ENCODE results near the gene NUP188. TPM values are rescaled to one million over a fixed set of nuclear protein-coding genes. Genes with fewer than 3 reads are reported as not detected.

NUP188 gene
- total RNA-seq, 6 experiments from 2014 or later: 42.1 to 58.2 (median 54.2) TPM

DNA sequence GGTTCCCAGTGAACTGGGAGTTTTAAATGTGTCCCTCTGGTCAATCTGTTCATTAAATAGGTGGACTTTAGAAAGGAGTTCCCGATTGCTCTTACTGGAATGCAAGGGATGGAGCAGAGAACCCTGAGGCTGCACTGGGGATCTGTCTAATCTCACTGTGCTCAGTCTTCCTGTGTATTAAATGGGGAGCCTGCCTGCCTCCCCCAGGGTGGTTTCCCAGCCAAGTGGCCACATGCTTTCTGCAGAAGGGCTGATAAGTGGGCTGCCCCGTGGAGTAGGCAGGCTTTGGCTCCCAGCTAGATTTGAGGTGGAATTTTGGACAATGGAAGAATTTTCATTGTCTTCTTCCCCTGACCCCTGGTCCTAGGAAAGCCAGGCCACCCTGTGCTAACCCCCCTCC is 40.8 kb upstream of the NUP188 start:
- no peak overlapping the region for H3K4me3 Mint-ChIP-seq
- DNase-seq: no peak
- peaks cover 30% of the 10 kb centered on the region for H3K36me3 Mint-ChIP-seq (ENCODE audit: low read depth)
- H3K27ac Mint-ChIP-seq: no peak overlapping the region
- H3K9me3 Mint-ChIP-seq: no peaks in the 10 kb centered on the region
- TF ChIP-seq, protein P1, sequence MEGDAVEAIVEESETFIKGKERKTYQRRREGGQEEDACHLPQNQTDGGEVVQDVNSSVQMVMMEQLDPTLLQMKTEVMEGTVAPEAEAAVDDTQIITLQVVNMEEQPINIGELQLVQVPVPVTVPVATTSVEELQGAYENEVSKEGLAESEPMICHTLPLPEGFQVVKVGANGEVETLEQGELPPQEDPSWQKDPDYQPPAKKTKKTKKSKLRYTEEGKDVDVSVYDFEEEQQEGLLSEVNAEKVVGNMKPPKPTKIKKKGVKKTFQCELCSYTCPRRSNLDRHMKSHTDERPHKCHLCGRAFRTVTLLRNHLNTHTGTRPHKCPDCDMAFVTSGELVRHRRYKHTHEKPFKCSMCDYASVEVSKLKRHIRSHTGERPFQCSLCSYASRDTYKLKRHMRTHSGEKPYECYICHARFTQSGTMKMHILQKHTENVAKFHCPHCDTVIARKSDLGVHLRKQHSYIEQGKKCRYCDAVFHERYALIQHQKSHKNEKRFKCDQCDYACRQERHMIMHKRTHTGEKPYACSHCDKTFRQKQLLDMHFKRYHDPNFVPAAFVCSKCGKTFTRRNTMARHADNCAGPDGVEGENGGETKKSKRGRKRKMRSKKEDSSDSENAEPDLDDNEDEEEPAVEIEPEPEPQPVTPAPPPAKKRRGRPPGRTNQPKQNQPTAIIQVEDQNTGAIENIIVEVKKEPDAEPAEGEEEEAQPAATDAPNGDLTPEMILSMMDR (IDR thresholded peaks at IDR 0.05): no peak
- H3K4me1 Mint-ChIP-seq (ENCODE audit: low read depth): peaks cover 34% of the 10 kb centered on the region
- peaks cover 7% of the 10 kb centered on the region; the same call in 1 of the 2 replicates for H3K27me3 Mint-ChIP-seq (ENCODE audit: insufficient read depth)

DNA sequence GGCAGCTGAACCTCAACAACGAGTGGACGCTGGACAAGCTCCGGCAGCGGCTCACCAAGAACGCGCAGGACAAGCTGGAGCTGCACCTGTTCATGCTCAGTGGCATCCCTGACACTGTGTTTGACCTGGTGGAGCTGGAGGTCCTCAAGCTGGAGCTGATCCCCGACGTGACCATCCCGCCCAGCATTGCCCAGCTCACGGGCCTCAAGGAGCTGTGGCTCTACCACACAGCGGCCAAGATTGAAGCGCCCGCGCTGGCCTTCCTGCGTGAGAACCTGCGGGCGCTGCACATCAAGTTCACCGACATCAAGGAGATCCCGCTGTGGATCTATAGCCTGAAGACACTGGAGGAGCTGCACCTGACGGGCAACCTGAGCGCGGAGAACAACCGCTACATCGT is 39.1 kb upstream of the NUP188 start:
- no peaks in the 10 kb centered on the region for H3K9me3 Mint-ChIP-seq
- peaks cover 38% of the 10 kb centered on the region for H3K36me3 Mint-ChIP-seq (ENCODE audit: low read depth)
- TF ChIP-seq, protein P1 (IDR thresholded peaks at IDR 0.05): no peak
- peaks cover 9% of the 10 kb centered on the region for H3K27me3 Mint-ChIP-seq (ENCODE audit: insufficient read depth)
- no peak for DNase-seq
- H3K27ac Mint-ChIP-seq: no peak overlapping the region
- H3K4me3 Mint-ChIP-seq: no peak overlapping the region
- peaks cover 41% of the 10 kb centered on the region for H3K4me1 Mint-ChIP-seq (ENCODE audit: low read depth)

DNA sequence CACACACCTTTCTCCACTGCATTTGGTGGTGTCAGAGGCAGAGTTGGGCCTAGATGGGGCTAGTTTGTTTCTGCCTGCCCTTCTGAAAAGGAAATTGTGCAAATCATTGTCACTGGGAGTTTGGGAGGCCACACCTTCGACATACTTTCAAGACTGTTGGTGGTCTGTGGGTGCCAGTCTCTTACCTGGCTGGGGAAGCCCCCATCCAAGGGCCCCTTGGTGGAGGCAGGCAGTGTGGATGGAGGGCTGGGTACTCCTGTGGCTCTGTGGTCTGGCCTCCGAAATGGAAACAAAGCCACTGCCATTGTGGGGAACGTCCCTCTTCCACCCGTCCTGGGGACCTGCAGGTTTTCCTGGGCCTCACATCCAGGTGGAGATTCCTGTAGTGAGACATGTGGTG is 37.6 kb upstream of the NUP188 start:
- no peak for DNase-seq
- no peak overlapping the region for H3K4me3 Mint-ChIP-seq

DNA sequence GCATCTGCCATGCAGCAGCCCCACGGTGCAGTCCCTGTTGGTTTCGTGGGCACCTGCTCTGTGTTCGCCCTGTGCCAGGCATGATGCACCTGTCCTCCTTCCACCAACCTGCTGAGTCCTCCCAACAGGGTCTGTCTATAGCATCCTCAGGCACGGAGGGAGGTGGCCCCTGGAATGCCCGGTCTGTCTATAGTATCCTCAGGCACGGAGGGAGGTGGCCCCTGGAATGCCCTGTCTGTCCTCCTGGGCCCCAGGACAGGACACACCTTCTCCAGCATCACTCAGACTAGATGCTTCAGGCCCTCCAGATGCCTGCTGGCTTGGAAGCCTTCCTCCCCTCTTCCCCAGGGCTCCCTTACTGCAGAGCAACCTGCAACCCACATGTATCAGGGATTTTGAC is 36.6 kb upstream of the NUP188 start:
- Mint-ChIP-seq H3K4me1 (ENCODE audit: low read depth) (peaks cover 40% of the 10 kb centered on the region), H3K36me3 (ENCODE audit: low read depth) (peaks cover 38% of the 10 kb centered on the region), H3K4me3 (peak overlapping the region; percentile 77), H3K27me3 (ENCODE audit: insufficient read depth) (peaks cover 6% of the 10 kb centered on the region), H3K9me3 (no peaks in the 10 kb centered on the region), H3K27ac (peak overlapping the region; percentile 95)
- TF ChIP-seq, protein P1 (IDR thresholded peaks at IDR 0.05): no peak
- no peak for DNase-seq

More for the DNA sequence above, 37.6 kb upstream of the NUP188 start:
- TF ChIP-seq, protein P1 (IDR thresholded peaks at IDR 0.05): no peak
- H3K36me3 Mint-ChIP-seq (ENCODE audit: low read depth): peaks cover 38% of the 10 kb centered on the region
- peaks cover 6% of the 10 kb centered on the region for H3K27me3 Mint-ChIP-seq (ENCODE audit: insufficient read depth)
- no peak overlapping the region for H3K27ac Mint-ChIP-seq
- H3K9me3 Mint-ChIP-seq: no peaks in the 10 kb centered on the region
- peaks cover 35% of the 10 kb centered on the region for H3K4me1 Mint-ChIP-seq (ENCODE audit: low read depth)

DNA sequence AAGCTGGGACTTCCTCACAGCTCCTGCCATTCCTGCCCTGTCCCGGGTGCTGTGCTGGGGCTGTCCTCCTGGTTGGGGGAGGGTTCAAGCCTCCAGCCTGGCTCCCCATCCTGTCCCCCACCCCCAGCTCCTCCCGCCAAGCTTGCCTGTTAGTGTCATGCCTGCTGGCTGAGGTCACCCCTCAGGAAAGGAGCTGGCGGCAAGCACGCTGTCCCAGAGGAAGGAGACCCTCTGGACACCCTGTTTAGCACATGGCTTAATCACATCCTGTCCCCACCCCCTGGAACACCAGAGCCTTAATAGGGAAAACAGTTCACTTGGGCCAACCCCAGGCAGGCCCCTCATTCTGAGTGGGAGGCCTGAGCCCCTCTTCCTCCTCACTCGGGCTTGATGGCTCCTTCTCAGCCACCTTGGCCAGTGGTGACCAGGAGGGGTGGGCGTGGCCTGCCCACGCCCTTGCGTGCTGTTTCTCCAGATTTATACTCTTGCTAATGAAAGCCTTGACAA is 35.9 kb upstream of the NUP188 start:
- Mint-ChIP-seq H3K27ac (peak overlapping the region; percentile 95), H3K36me3 (ENCODE audit: low read depth) (peaks cover 41% of the 10 kb centered on the region), H3K9me3 (no peaks in the 10 kb centered on the region), H3K4me1 (ENCODE audit: low read depth) (peaks cover 47% of the 10 kb centered on the region), H3K4me3 (peak overlapping the region; percentile 77), H3K27me3 (ENCODE audit: insufficient read depth) (peaks cover 6% of the 10 kb centered on the region)
- TF ChIP-seq, protein P1 (IDR thresholded peaks at IDR 0.05): no peak
- peak; percentile 59 for DNase-seq
